Prostate gland (tissue), 2 donors: ENCODE results near the gene FAM161B.

ENCODE experiments used
- CTCF ChIP-seq, 4 experiments: fragments of 200-600 bp in 2 of 4; fragments of 450-650 bp in 2 of 4; sonication (generic) in 2 of 4; IDR thresholded peaks; 1 replicate in 3 of 4; 2 replicates in 1 of 4; pipeline ENCODE4 v1.5.1; 2016 to 2019; ENCODE audit warnings: antibody characterized with exemption in 4 of 4, mild to moderate bottlenecking in 2 of 4, moderate library complexity in 2 of 4
- POLR2A ChIP-seq: fragments of 450-650 bp; IDR thresholded peaks from one replicate; pipeline ENCODE4 v1.6.1; 2016; ENCODE audit warnings: antibody characterized with exemption, mild to moderate bottlenecking
- POLR2AphosphoS5 ChIP-seq: sonication (generic); formaldehyde crosslinking; IDR thresholded peaks from one replicate; pipeline ENCODE4 v1.6.1; 2017; ENCODE audit warnings: antibody characterized with exemption

DNA sequence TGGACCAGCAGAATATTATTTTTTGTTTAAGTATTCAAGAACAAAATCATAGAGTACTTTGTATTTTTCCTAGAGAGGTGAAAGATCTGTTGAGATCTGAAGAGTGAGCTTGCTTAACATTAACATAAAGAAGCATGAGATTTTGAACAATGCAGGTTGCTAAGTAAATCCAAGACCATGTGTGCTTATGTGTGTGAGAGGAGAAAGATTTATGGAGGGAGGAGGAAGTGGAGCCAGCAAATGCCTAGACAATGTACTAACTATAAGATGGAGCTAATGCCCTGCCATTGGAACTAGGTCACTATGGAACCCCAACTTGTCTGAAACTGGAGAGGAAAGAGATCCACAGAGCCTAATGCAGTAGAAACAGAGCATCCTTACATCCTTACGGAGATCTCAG is 13.3 kb downstream of the FAM161B start:
- no peak for TF ChIP-seq CTCF (IDR thresholded peaks at IDR 0.05)
- no peak for TF ChIP-seq POLR2A
- no peak for TF ChIP-seq POLR2AphosphoS5
